NB4 (cell line): ENCODE measurements around the gene ROMO1.
"Not testable (repeated sequence)": the region's sequence is repeated elsewhere in the genome, so short reads cannot be mapped to it uniquely, and the experiment has no call there.

Source experiments
- DNase-seq: peaks from one replicate; pipeline ENCODE4 v3.0.0; 2010; ENCODE audit warnings: low read depth
- H3K4me3 ChIP-seq: one replicate; pipeline ENCODE4 v1.5.1; 2011; ENCODE audit warnings: mild to moderate bottlenecking, low read depth, low read length, moderate library complexity
- MYC ChIP-seq: IDR thresholded peaks from 2 replicates; pipeline ENCODE4 v1.6.1; 2011; ENCODE audit warnings: low read depth, low read length
- POLR2A ChIP-seq: IDR thresholded peaks from 2 replicates; pipeline ENCODE4 v1.6.1; 2011; ENCODE audit warnings: mild to moderate bottlenecking; ENCODE audit not compliant: insufficient read length; ENCODE audit errors: extremely low read depth
- TF ChIP-seq, protein P1 (sequence below): IDR thresholded peaks from one replicate; pipeline ENCODE4 v1.5.1; 2012; ENCODE audit warnings: low read depth, low read length
- TF ChIP-seq, protein P2 (sequence below): IDR thresholded peaks from 2 replicates; pipeline ENCODE4 v1.6.1; 2011; ENCODE audit warnings: low read depth, low read length

ROMO1 gene

DNA sequence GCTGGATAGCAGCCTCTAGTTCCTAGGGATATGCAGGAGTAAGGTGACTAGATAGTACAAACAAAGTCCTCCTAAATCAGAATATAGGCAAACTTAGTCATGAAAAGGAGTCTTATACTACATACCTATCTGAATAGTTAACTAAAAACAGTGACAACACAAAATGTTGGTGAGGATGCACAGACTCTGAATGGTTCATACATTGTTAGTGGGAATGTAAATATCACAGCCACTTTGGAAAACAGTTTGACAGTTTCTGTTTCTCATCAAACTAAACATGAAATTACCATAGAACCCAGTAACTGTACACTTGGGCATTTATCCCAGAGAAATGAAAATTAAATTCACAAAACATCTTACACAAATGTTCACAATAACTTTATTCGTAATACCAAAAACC is 17.2 kb upstream of the ROMO1 start:
- DNase-seq, result no peak
- no peak overlapping the region for H3K4me3 ChIP-seq
- TF ChIP-seq, protein P1, sequence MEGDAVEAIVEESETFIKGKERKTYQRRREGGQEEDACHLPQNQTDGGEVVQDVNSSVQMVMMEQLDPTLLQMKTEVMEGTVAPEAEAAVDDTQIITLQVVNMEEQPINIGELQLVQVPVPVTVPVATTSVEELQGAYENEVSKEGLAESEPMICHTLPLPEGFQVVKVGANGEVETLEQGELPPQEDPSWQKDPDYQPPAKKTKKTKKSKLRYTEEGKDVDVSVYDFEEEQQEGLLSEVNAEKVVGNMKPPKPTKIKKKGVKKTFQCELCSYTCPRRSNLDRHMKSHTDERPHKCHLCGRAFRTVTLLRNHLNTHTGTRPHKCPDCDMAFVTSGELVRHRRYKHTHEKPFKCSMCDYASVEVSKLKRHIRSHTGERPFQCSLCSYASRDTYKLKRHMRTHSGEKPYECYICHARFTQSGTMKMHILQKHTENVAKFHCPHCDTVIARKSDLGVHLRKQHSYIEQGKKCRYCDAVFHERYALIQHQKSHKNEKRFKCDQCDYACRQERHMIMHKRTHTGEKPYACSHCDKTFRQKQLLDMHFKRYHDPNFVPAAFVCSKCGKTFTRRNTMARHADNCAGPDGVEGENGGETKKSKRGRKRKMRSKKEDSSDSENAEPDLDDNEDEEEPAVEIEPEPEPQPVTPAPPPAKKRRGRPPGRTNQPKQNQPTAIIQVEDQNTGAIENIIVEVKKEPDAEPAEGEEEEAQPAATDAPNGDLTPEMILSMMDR, result no peak

DNA sequence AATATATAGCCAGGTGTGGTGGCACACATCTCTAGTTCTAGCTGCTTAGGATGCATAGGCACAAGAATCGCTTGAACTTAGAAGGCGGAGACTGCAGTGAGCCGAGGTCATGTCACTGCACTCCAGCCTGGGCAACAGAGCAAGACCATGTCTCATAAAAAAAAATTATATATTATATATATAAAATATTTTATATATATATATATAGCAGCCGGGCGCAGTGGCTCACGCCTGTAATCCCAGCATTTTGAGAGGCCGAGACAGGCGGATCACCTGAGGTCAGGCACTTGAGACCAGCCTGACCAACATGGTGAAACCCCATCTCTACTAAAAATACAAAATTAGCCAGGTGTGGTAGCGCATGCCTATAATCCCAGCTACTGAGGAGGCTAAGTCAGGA is 13.8 kb upstream of the ROMO1 start:
- not testable (repeated sequence) for H3K4me3 ChIP-seq, DNase-seq

DNA sequence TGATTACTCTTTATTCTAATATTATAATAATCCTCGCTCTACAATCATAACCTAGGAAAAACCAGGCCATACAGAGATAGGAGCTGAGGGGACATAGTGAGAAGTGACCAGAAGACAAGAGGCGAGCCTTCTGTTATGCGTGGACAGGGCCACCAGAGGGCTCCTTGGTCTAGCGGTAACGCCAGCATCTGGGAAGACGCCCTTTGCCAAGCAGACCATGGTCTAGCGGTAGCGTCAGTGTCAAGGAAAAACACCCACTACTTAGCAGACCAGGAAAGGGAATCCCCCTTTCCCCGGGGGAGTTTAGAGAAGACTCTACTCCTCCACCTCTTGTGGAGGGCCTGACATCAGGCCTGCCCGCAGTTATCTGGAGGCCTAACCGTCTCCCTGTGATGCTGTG is 12.3 kb upstream of the ROMO1 start:
- peak; percentile 37 for DNase-seq
- TF ChIP-seq, protein P1, result peak; percentile 27
- H3K4me3 ChIP-seq, result not testable (repeated sequence)

DNA sequence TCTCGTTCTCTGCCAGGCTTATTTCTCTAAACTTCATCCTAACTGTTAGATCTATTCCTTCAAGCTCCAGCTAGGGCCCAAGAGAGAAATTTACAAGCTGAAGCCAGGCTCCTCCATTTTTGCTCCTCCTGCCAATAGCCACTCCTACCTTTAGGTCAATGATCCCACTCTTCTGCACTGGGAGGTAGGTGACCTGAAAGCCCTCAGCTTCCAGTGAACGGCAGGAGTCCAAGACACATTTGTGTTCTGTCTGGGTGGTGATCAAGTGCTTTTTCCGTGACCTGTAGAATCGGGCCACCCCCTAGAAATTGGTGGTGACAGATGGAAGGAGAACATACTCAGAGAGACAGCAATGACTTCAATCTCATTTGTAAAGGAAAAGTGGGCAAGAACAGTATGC is 8.9 kb upstream of the ROMO1 start:
- TF ChIP-seq POLR2A, result no peak
- no peak for TF ChIP-seq MYC
- TF ChIP-seq, protein P1, result no peak
- TF ChIP-seq, protein P2, sequence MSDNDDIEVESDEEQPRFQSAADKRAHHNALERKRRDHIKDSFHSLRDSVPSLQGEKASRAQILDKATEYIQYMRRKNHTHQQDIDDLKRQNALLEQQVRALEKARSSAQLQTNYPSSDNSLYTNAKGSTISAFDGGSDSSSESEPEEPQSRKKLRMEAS, result no peak
- H3K4me3 ChIP-seq, result no peak overlapping the region
- DNase-seq, result no peak

DNA sequence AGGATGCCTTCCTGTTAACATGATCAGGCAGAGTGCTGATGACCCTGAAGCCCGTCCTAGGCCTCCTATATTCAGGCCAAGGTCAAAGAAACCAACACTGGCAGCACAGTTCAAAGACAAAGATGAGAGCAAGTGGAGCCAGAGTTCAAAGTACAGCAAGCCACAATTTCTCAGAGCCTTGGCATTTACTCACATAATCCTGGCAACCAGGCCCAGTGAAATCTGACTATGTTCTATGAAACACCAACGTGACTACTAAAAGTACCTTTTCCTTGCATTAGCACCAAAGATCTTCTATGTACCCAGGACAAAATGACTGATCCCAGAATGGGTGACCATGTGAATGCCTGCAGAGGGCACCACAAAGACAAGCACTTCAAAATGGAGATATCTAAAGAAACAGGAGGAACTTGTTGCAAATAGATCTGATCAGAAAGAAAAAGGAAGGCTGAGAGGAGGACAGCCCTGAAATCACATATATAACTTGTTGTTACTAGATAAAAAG is 3.9 kb upstream of the ROMO1 start:
- TF ChIP-seq MYC, result no peak
- TF ChIP-seq, protein P1, result no peak
- TF ChIP-seq, protein P2, result no peak
- TF ChIP-seq POLR2A, result no peak
- no peak for DNase-seq
- no peak overlapping the region for H3K4me3 ChIP-seq

DNA sequence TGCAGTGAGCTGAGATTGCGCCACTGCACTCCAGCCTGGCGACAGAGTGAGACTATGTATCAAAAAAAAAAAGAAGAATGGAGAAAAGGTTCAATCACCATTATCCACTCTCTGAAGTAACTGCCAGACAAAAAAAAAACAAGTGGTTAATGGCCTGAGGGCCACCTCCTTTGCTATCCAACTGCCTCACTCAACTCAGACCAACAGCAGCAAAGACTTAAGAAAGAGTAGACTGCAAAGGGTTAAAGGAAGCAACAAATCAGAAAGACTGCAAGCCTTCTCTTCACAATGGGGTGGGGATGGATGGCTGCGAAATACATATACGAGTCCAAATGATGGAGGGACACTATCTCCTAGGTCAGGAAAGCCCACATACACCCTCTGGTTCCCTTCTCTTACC is 3.2 kb upstream of the ROMO1 start:
- no peak for DNase-seq
- no peak overlapping the region for H3K4me3 ChIP-seq
- TF ChIP-seq, protein P2, result no peak
- TF ChIP-seq, protein P1, result no peak
- no peak for TF ChIP-seq POLR2A
- TF ChIP-seq MYC, result no peak
